ENCODE results near the gene SPDYE3.
"Not testable (repeated sequence)": the region's sequence is repeated elsewhere in the genome, so short reads cannot be mapped to it uniquely, and the experiment has no call there.

Gene SPDYE3

GRCh38 chr7:100325671-100326070 is 18.2 kb downstream of the SPDYE3 start:
- H3K4me3 ChIP-seq (ENCODE audit: low read depth, low read length); DNase-seq (ENCODE audit: low read depth): not testable (repeated sequence)

- not testable (repeated sequence) for H3K4me3 ChIP-seq (ENCODE audit: low read depth, low read length); DNase-seq (ENCODE audit: low read depth)
Measured at GRCh38 chr7:100326914-100327313, 19.4 kb downstream of the SPDYE3 start.

DNA sequence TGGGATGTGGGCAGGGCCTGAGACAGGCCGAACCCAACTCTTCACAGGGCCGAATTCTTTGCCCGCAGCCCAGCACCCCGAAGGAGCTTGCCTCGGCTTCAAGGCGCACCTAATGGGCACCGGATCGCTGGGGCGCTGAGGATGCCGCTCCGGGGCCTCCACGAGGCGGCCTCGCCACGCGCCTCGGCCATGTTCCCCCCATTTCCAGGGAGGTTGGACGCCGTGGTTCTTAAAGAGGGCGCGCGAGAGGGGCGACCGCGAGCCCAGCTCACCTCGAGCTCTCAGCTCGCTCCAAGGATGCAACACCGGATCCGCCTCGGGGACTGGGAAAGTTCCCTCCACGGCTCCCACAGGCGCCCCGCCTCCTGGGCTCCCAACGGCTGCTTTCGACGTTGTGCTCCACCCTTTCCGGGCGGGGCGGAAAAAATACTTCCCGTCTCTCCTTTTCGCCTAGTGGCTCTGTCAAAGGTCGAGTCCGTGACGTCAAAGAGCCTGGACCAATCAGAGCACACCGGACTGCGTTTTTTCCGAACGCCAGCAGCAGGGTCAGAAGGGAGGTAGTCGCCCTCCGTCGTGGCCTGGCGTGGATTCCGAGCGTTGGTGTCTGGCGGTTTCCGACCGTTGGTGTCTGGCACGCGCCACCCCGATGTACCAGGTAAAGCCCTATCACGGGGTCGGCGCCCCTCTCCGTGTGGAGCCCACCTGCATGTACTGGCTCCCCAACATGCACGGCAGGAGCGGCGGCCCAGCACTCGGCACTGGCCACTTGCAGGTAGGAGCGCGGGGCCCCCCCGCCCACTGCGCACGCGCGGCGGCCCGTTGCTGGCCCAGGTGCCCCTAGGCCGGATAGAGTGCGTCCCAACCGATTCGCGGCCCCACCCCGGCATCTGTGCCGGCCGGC is 28.3 kb downstream of the SPDYE3 start:
- DNase-seq (ENCODE audit: low read depth), result peak; percentile 82
- H3K4me3 ChIP-seq (ENCODE audit: low read depth, low read length), result peak overlapping the region; percentile 68

GRCh38 chr7:100338083-100338696 is 30.7 kb downstream of the SPDYE3 start:
- H3K4me3 ChIP-seq (ENCODE audit: low read depth, low read length); DNase-seq (ENCODE audit: low read depth): not testable (repeated sequence)

GRCh38 chr7:100341286-100341685 is 33.8 kb downstream of the SPDYE3 start:
- DNase-seq (ENCODE audit: low read depth); H3K4me3 ChIP-seq (ENCODE audit: low read depth, low read length): not testable (repeated sequence)
- TF ChIP-seq, protein P1, sequence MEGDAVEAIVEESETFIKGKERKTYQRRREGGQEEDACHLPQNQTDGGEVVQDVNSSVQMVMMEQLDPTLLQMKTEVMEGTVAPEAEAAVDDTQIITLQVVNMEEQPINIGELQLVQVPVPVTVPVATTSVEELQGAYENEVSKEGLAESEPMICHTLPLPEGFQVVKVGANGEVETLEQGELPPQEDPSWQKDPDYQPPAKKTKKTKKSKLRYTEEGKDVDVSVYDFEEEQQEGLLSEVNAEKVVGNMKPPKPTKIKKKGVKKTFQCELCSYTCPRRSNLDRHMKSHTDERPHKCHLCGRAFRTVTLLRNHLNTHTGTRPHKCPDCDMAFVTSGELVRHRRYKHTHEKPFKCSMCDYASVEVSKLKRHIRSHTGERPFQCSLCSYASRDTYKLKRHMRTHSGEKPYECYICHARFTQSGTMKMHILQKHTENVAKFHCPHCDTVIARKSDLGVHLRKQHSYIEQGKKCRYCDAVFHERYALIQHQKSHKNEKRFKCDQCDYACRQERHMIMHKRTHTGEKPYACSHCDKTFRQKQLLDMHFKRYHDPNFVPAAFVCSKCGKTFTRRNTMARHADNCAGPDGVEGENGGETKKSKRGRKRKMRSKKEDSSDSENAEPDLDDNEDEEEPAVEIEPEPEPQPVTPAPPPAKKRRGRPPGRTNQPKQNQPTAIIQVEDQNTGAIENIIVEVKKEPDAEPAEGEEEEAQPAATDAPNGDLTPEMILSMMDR (IDR thresholded peaks at IDR 0.05; ENCODE audit: control insufficient read depth, extremely low read depth, insufficient read depth), result peak; percentile 12; the same call in 1 of the 2 replicates

DNA sequence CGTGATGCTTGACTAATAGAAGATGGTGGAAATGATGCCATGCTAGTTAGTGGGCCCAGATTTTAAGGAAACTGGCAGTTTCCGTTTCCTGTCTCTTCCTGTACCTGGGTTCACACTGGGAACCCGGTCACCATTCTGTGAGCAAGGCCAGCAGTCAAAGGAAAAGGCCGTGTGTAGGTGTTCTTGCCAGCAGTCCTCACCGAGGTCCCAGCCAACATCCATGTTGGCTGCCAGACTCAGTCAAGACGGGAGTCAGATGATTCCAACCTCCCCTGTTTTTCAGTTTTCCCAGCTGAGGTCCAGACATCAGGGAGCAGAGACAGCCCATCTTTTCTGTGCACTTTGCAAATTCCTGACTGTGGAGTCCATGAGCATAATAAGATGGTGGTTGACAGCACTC is 35.3 kb downstream of the SPDYE3 start:
- TF ChIP-seq, protein P1 (IDR thresholded peaks at IDR 0.05; ENCODE audit: control insufficient read depth, extremely low read depth, insufficient read depth), result no peak
- H3K4me3 ChIP-seq (ENCODE audit: low read depth, low read length), result no peak overlapping the region
- DNase-seq (ENCODE audit: low read depth), result no peak

- not testable (repeated sequence) for H3K4me3 ChIP-seq (ENCODE audit: low read depth, low read length)
Measured at GRCh38 chr7:100344124-100344559, 36.6 kb downstream of the SPDYE3 start.

GRCh38 chr7:100344560-100345287 is 37.2 kb downstream of the SPDYE3 start:
- H3K4me3 ChIP-seq (ENCODE audit: low read depth, low read length); DNase-seq (ENCODE audit: low read depth): not testable (repeated sequence)
- TF ChIP-seq, protein P1 (IDR thresholded peaks at IDR 0.05; ENCODE audit: control insufficient read depth, extremely low read depth, insufficient read depth), result peak; percentile 44; the same call in 1 of the 2 replicates

More at GRCh38 chr7:100344124-100344559, 36.6 kb downstream of the SPDYE3 start:
- DNase-seq (ENCODE audit: low read depth), result not testable (repeated sequence)

DNA sequence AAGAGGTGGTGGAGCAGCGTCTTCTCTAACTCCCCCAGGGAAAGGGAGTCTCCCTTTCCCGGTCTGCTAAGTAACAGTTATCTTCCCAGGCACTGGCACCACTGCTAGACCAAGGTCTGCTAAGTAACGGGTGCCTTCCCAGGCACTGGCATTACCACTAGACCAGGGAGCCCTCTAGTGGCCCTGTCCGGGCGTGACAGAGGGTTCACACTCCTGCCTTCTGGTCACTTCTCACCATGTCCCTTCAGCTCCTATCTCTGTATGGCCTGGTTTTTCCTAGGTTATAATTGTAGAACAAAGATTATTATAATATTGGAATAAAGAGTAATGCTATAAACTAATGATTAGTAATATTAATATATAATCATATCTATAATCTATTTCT is 37.8 kb downstream of the SPDYE3 start:
- H3K4me3 ChIP-seq (ENCODE audit: low read depth, low read length); DNase-seq (ENCODE audit: low read depth): not testable (repeated sequence)
- TF ChIP-seq, protein P1 (IDR thresholded peaks at IDR 0.05; ENCODE audit: control insufficient read depth, extremely low read depth, insufficient read depth), result peak; percentile 53

Measured in LNCaP clone FGC (cell line).